ENCODE data around the gene ADAMTSL3.

ADAMTSL3 gene

DNA sequence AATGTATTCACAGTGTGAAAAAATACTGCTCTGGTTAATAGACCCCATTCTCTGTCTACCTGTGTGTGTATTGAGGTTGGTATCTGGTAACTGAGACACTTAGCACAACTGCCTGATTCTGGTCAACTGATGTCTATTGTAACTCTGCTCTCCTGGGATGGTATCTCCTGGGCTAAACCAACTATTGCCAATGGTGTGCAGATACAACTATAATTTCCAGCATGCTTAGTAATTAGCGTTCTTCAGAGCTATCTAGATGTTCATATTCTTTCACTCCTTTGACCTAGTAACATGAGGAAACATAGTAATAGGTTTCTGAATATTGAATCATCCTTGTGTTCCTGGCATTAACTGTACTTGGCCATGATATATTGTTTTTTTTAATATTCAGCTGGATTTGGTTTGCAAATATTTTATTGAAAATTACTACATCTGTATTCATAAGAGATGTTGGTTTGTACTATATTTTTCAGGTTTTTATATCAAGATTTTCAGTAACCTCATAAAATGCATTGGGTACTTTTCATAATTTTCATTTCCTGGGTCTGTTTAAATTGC, 16.8 kb downstream of the ADAMTSL3 start:
- H4K8ac ChIP-seq (ENCODE audit: low read depth, low read length), result no peak overlapping the region
- H3K9ac ChIP-seq (ENCODE audit: low read length), result no peak overlapping the region
- WGBS (ENCODE audit: extremely low coverage, insufficient coverage, low lambda C conversion rate), result no CpG with 5 or more reads among the region's 1 CpG
- no peaks in the 10 kb centered on the region for H3K79me1 ChIP-seq (ENCODE audit: low read length)
- no peak overlapping the region for H2BK15ac ChIP-seq (replicated peaks; ENCODE audit: low read depth)
- H3K4me1 ChIP-seq (ENCODE audit: control insufficient read depth, low read depth, low read length), result no peaks in the 10 kb centered on the region
- H3K27me3 ChIP-seq (ENCODE audit: insufficient read depth, low read length, poor library complexity), result no peaks in the 10 kb centered on the region
- no peak overlapping the region for H3K23ac ChIP-seq (ENCODE audit: low read length)
- no peak for DNase-seq
- H3K36me3 ChIP-seq (ENCODE audit: control insufficient read depth, insufficient read depth, low read length), result no peaks in the 10 kb centered on the region
- H2BK5ac ChIP-seq (ENCODE audit: low read length), result no peak overlapping the region
- H3K79me2 ChIP-seq (ENCODE audit: control insufficient read depth, insufficient read depth, low read length), result no peaks in the 10 kb centered on the region
- no peak overlapping the region for H4K5ac ChIP-seq (ENCODE audit: low read length)
- H2BK120ac ChIP-seq (ENCODE audit: low read depth, low read length), result no peak overlapping the region
- no peak overlapping the region for H3K4me3 ChIP-seq (ENCODE audit: low read length)
- H3K4me2 ChIP-seq (ENCODE audit: low read length), result no peak overlapping the region
- H2AK5ac ChIP-seq (ENCODE audit: low read length), result no peak overlapping the region
- no peak overlapping the region for H3K27ac ChIP-seq (ENCODE audit: low read depth, low read length)
- H3K18ac ChIP-seq (ENCODE audit: low read length), result no peak overlapping the region
- H3K56ac ChIP-seq (ENCODE audit: low read length), result no peak overlapping the region
- H3K4ac ChIP-seq (ENCODE audit: low read depth, low read length), result no peak overlapping the region

DNA sequence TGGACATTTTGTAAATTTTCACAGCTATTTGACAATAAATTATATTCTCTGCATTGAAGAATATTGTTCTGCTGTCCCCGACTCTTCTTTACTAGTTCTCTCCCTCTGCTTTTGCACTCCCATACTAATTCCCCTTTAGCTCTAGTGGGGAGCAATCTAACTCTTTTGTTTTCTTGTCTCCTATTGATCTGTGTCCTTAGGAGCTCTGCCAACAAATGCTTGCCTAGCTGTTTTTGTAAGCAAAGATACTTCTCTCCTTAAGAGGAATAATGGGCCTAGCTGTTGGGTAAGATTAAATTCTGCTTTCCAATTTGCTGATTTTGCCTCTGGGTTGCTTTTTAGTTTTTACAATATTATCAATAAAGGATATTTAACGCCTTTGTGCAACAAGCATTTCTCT, 17.7 kb downstream of the ADAMTSL3 start:
- no peak overlapping the region for H3K18ac ChIP-seq (ENCODE audit: low read length)

DNA sequence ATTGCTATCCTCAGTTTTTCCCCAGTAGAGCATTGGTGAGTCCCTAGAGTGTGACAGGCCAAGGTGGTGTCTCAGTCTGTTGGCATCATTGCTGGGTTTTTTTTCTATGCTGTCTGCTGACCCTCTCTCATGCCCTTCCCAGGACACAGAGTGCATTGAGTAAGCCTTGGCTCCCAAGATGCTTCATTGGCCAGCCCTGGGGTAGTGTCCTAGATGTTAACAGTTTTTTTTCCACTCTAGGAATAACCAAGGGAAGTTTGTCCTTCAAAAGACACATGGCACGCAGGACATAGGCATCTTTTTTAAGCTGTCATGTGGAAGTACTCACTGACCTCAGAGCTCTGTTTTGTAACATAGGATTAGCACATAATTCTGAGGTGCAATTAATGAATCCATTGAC, 19.5 kb downstream of the ADAMTSL3 start:
- no CpG with 5 or more reads among the region's 1 CpG for WGBS (ENCODE audit: extremely low coverage, insufficient coverage, low lambda C conversion rate)
- no peaks in the 10 kb centered on the region for H3K79me2 ChIP-seq (ENCODE audit: control insufficient read depth, insufficient read depth, low read length)
- H4K5ac ChIP-seq (ENCODE audit: low read length), result no peak overlapping the region
- no peak overlapping the region for H3K18ac ChIP-seq (ENCODE audit: low read length)
- H3K56ac ChIP-seq (ENCODE audit: low read length), result no peak overlapping the region
- no peaks in the 10 kb centered on the region for H3K4me1 ChIP-seq (ENCODE audit: control insufficient read depth, low read depth, low read length)
- no peak overlapping the region for H3K4me3 ChIP-seq (ENCODE audit: low read length)
- H3K4me2 ChIP-seq (ENCODE audit: low read length), result no peak overlapping the region
- H2BK120ac ChIP-seq (ENCODE audit: low read depth, low read length), result no peak overlapping the region
- no peak overlapping the region for H3K4ac ChIP-seq (ENCODE audit: low read depth, low read length)
- H3K36me3 ChIP-seq (ENCODE audit: control insufficient read depth, insufficient read depth, low read length), result no peaks in the 10 kb centered on the region
- H3K23ac ChIP-seq (ENCODE audit: low read length), result no peak overlapping the region
- no peak overlapping the region for H2AK5ac ChIP-seq (ENCODE audit: low read length)
- no peak overlapping the region for H3K9ac ChIP-seq (ENCODE audit: low read length)
- H3K79me1 ChIP-seq (ENCODE audit: low read length), result no peaks in the 10 kb centered on the region
- H3K27me3 ChIP-seq (ENCODE audit: insufficient read depth, low read length, poor library complexity), result no peaks in the 10 kb centered on the region
- no peak overlapping the region for H2BK5ac ChIP-seq (ENCODE audit: low read length)
- no peak overlapping the region for H3K27ac ChIP-seq (ENCODE audit: low read depth, low read length)
- no peak overlapping the region for H2BK15ac ChIP-seq (replicated peaks; ENCODE audit: low read depth)
- DNase-seq, result no peak
- H4K8ac ChIP-seq (ENCODE audit: low read depth, low read length), result no peak overlapping the region

More for the DNA sequence above, 17.7 kb downstream of the ADAMTSL3 start:
- no peak overlapping the region for H2BK15ac ChIP-seq (replicated peaks; ENCODE audit: low read depth)
- no peak overlapping the region for H3K9ac ChIP-seq (ENCODE audit: low read length)
- no peak for DNase-seq
- H4K5ac ChIP-seq (ENCODE audit: low read length), result no peak overlapping the region
- H3K4me2 ChIP-seq (ENCODE audit: low read length), result no peak overlapping the region
- no peaks in the 10 kb centered on the region for H3K79me2 ChIP-seq (ENCODE audit: control insufficient read depth, insufficient read depth, low read length)
- no peaks in the 10 kb centered on the region for H3K27me3 ChIP-seq (ENCODE audit: insufficient read depth, low read length, poor library complexity)
- no peak overlapping the region for H2AK5ac ChIP-seq (ENCODE audit: low read length)
- H3K79me1 ChIP-seq (ENCODE audit: low read length), result no peaks in the 10 kb centered on the region
- no peak overlapping the region for H3K4ac ChIP-seq (ENCODE audit: low read depth, low read length)
- H3K23ac ChIP-seq (ENCODE audit: low read length), result no peak overlapping the region
- no peak overlapping the region for H3K56ac ChIP-seq (ENCODE audit: low read length)
- no peak overlapping the region for H2BK5ac ChIP-seq (ENCODE audit: low read length)
- WGBS (ENCODE audit: extremely low coverage, insufficient coverage, low lambda C conversion rate), result no CpG with 5 or more reads among the region's 2 CpGs
- no peak overlapping the region for H2BK120ac ChIP-seq (ENCODE audit: low read depth, low read length)
- no peak overlapping the region for H3K4me3 ChIP-seq (ENCODE audit: low read length)
- no peak overlapping the region for H4K8ac ChIP-seq (ENCODE audit: low read depth, low read length)
- no peaks in the 10 kb centered on the region for H3K36me3 ChIP-seq (ENCODE audit: control insufficient read depth, insufficient read depth, low read length)
- H3K27ac ChIP-seq (ENCODE audit: low read depth, low read length), result no peak overlapping the region
- H3K4me1 ChIP-seq (ENCODE audit: control insufficient read depth, low read depth, low read length), result no peaks in the 10 kb centered on the region

- no peak overlapping the region for H4K5ac ChIP-seq (ENCODE audit: low read length)
- no peak overlapping the region for H3K18ac ChIP-seq (ENCODE audit: low read length)
- no peak overlapping the region for H3K23ac ChIP-seq (ENCODE audit: low read length)
- H2AK5ac ChIP-seq (ENCODE audit: low read length), result no peak overlapping the region
- no peak overlapping the region for H3K4ac ChIP-seq (ENCODE audit: low read depth, low read length)
- no peak overlapping the region for H3K27ac ChIP-seq (ENCODE audit: low read depth, low read length)
- H3K4me2 ChIP-seq (ENCODE audit: low read length), result no peak overlapping the region
- H3K79me2 ChIP-seq (ENCODE audit: control insufficient read depth, insufficient read depth, low read length), result no peaks in the 10 kb centered on the region
- no peak overlapping the region for H3K56ac ChIP-seq (ENCODE audit: low read length)
- H3K4me1 ChIP-seq (ENCODE audit: control insufficient read depth, low read depth, low read length), result no peaks in the 10 kb centered on the region
- no peak overlapping the region for H3K9ac ChIP-seq (ENCODE audit: low read length)
- H2BK5ac ChIP-seq (ENCODE audit: low read length), result no peak overlapping the region
- DNase-seq, result no peak
- H3K4me3 ChIP-seq (ENCODE audit: low read length), result no peak overlapping the region
- H2BK120ac ChIP-seq (ENCODE audit: low read depth, low read length), result no peak overlapping the region
- H3K36me3 ChIP-seq (ENCODE audit: control insufficient read depth, insufficient read depth, low read length), result no peaks in the 10 kb centered on the region
- no peak overlapping the region for H4K8ac ChIP-seq (ENCODE audit: low read depth, low read length)
- H3K27me3 ChIP-seq (ENCODE audit: insufficient read depth, low read length, poor library complexity), result no peaks in the 10 kb centered on the region
- H2BK15ac ChIP-seq (replicated peaks; ENCODE audit: low read depth), result no peak overlapping the region
- H3K79me1 ChIP-seq (ENCODE audit: low read length), result no peaks in the 10 kb centered on the region
- WGBS (ENCODE audit: extremely low coverage, insufficient coverage, low lambda C conversion rate), result no CpG with 5 or more reads among the region's 3 CpGs
Observed at GRCh38 chr15:83682476-83683088, 28.7 kb downstream of the ADAMTSL3 start.

GRCh38 chr15:83685916-83686332, 32.0 kb downstream of the ADAMTSL3 start:
- H3K36me3 ChIP-seq (ENCODE audit: control insufficient read depth, insufficient read depth, low read length), result no peaks in the 10 kb centered on the region
- H3K23ac ChIP-seq (ENCODE audit: low read length), result no peak overlapping the region
- H2BK120ac ChIP-seq (ENCODE audit: low read depth, low read length), result no peak overlapping the region
- no peak overlapping the region for H4K8ac ChIP-seq (ENCODE audit: low read depth, low read length)
- H3K9ac ChIP-seq (ENCODE audit: low read length), result no peak overlapping the region
- H3K18ac ChIP-seq (ENCODE audit: low read length), result no peak overlapping the region
- no peak overlapping the region for H2AK5ac ChIP-seq (ENCODE audit: low read length)
- no peak overlapping the region for H3K56ac ChIP-seq (ENCODE audit: low read length)
- no peaks in the 10 kb centered on the region for H3K4me1 ChIP-seq (ENCODE audit: control insufficient read depth, low read depth, low read length)
- no peak overlapping the region for H3K4me2 ChIP-seq (ENCODE audit: low read length)
- no peak overlapping the region for H2BK15ac ChIP-seq (replicated peaks; ENCODE audit: low read depth)
- WGBS (ENCODE audit: extremely low coverage, insufficient coverage, low lambda C conversion rate), result no CpG with 5 or more reads among the region's 9 CpGs
- no peaks in the 10 kb centered on the region for H3K27me3 ChIP-seq (ENCODE audit: insufficient read depth, low read length, poor library complexity)
- no peaks in the 10 kb centered on the region for H3K79me2 ChIP-seq (ENCODE audit: control insufficient read depth, insufficient read depth, low read length)
- H4K5ac ChIP-seq (ENCODE audit: low read length), result no peak overlapping the region
- DNase-seq, result no peak
- H2BK5ac ChIP-seq (ENCODE audit: low read length), result no peak overlapping the region
- H3K27ac ChIP-seq (ENCODE audit: low read depth, low read length), result no peak overlapping the region
- H3K79me1 ChIP-seq (ENCODE audit: low read length), result no peaks in the 10 kb centered on the region
- H3K4ac ChIP-seq (ENCODE audit: low read depth, low read length), result no peak overlapping the region
- no peak overlapping the region for H3K4me3 ChIP-seq (ENCODE audit: low read length)

DNA sequence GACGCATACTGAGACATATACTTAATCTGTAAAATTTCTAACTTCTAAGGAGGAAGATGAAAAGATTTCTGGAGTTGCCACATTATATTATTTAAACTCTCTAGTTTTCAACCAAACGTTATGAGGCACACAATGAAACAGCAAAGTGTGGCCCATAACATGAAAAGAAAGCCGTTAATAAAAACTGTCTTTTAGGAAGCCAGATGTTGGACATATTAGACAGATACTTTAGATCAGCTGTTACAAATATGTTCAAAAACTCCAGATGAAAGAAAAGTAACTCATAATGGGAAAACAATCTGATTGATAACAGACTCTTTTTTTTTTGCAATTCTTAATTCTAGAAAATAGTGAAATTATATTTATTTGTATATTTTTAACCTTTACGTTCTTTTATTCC, 34.3 kb downstream of the ADAMTSL3 start:
- no peaks in the 10 kb centered on the region for H3K4me1 ChIP-seq (ENCODE audit: control insufficient read depth, low read depth, low read length)
- no peak overlapping the region for H3K18ac ChIP-seq (ENCODE audit: low read length)
- H4K5ac ChIP-seq (ENCODE audit: low read length), result no peak overlapping the region
- no peak overlapping the region for H2AK5ac ChIP-seq (ENCODE audit: low read length)
- H3K4me3 ChIP-seq (ENCODE audit: low read length), result no peak overlapping the region
- no peak overlapping the region for H2BK15ac ChIP-seq (replicated peaks; ENCODE audit: low read depth)
- H4K8ac ChIP-seq (ENCODE audit: low read depth, low read length), result no peak overlapping the region
- no peak overlapping the region for H3K9ac ChIP-seq (ENCODE audit: low read length)
- no peak overlapping the region for H3K23ac ChIP-seq (ENCODE audit: low read length)
- H3K4ac ChIP-seq (ENCODE audit: low read depth, low read length), result no peak overlapping the region
- DNase-seq, result no peak
- H2BK120ac ChIP-seq (ENCODE audit: low read depth, low read length), result no peak overlapping the region
- no peak overlapping the region for H3K27ac ChIP-seq (ENCODE audit: low read depth, low read length)
- no peaks in the 10 kb centered on the region for H3K36me3 ChIP-seq (ENCODE audit: control insufficient read depth, insufficient read depth, low read length)
- no peak overlapping the region for H2BK5ac ChIP-seq (ENCODE audit: low read length)
- H3K79me1 ChIP-seq (ENCODE audit: low read length), result no peaks in the 10 kb centered on the region
- H3K27me3 ChIP-seq (ENCODE audit: insufficient read depth, low read length, poor library complexity), result no peaks in the 10 kb centered on the region
- H3K56ac ChIP-seq (ENCODE audit: low read length), result no peak overlapping the region
- no peaks in the 10 kb centered on the region for H3K79me2 ChIP-seq (ENCODE audit: control insufficient read depth, insufficient read depth, low read length)
- WGBS (ENCODE audit: extremely low coverage, insufficient coverage, low lambda C conversion rate), result 100% methylated on average over 1 of the region's 4 CpGs
- no peak overlapping the region for H3K4me2 ChIP-seq (ENCODE audit: low read length)
